NCI-H2029 treated with DMSO at 0.1 percent for 48 hours (cell line): ENCODE measurements around the gene ARHGAP26.
"Not testable (repeated sequence)": the region's sequence is repeated elsewhere in the genome, so short reads cannot be mapped to it uniquely, and the experiment has no call there.

Experiments
- DNase-seq: peaks from one replicate; lab custom pipeline; 2025; lab: John Stamatoyannopoulos, UW

Gene ARHGAP26

GRCh38 chr5:143186623-143187022 lies 416.4 kb downstream of the ARHGAP26 start:
- no peak for DNase-seq

DNA sequence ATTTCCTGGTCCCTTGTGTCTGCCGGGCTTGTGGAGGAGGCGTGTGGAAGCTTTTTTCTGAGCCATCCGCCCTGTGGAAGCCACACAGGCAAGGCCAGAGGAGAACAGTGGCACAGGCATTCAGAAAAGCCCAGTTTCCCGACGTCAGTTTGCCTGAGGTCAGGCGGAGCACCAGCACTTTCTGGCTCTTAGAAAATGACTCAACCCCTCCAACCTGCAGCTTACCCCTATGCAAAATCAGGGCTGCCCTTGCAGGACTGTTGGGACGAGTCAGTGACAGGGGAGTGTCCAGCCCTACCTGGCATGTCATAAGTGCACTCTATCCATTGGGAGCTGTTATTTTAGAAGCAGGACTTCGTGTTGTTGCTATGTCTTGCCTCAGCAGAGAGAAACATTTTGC lies 417.3 kb downstream of the ARHGAP26 start:
- DNase-seq, result no peak

DNA sequence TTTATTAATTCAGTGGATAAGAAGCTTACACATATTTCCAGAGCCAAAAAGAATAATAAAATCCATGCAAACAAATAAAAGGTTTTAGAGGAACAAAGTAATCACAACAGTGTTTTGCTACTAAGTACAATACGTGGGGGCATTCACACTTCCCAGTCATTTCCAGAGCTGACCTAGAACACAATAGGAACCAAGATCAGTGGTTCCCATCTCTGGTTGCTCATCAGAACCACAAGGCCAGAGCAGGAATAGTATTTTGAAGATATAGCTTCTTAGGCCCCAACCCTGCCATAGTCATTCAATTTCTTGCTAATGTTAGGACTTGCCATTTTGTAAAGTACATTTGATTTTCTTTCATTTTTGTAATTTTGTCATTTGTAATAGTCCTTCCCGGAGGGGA lies 417.9 kb downstream of the ARHGAP26 start:
- DNase-seq, result no peak

- no peak for DNase-seq
Measured at GRCh38 chr5:143188692-143189091, 418.5 kb downstream of the ARHGAP26 start.

GRCh38 chr5:143190260-143190810 lies 420.2 kb downstream of the ARHGAP26 start:
- DNase-seq, result no peak

DNA sequence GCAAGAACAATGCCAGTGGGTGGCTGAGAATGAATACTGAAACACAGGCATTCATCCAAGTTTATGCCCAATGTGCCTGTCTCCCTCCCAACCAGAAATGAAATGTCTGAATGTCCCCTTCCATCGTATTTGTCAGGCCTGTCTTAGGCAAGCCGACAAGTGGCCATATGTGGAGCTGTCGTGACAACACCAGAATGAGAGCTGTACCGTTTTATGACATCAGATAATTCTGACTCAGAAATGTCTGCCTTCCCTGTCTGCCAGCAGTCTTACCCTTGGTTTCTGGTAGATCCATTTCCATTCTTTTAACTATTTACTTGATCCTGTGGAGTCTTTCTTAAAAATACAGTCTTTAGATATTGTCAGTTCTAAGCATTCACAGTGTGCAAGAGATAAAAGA lies 421.5 kb downstream of the ARHGAP26 start:
- DNase-seq, result no peak

GRCh38 chr5:143192191-143192900 lies 422.2 kb downstream of the ARHGAP26 start:
- DNase-seq, result no peak

GRCh38 chr5:143194206-143194605 lies 424.0 kb downstream of the ARHGAP26 start:
- no peak for DNase-seq

DNA sequence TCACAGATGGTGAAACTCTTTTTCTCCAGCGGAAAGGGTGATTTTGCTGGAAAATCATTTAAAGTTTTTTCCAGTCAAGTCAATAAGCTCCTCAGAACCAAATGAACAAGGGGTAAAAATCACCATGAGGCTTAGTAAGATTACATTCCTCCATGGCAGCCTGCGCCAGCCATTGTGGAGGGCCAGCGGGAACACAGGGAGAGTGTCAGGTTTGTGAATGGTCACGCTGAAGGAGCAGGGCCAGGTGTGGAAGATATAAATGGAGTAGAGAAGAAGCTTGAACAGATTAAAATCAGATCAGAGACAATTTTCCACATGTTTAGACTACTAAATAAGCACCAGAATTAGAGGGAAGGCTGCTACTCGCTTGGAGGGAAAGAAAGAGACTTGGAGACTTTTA lies 424.5 kb downstream of the ARHGAP26 start:
- DNase-seq, result no peak

- no peak for DNase-seq
Measured at GRCh38 chr5:143195491-143195890, 425.3 kb downstream of the ARHGAP26 start.

GRCh38 chr5:143196601-143197259 lies 426.6 kb downstream of the ARHGAP26 start:
- no peak for DNase-seq

DNA sequence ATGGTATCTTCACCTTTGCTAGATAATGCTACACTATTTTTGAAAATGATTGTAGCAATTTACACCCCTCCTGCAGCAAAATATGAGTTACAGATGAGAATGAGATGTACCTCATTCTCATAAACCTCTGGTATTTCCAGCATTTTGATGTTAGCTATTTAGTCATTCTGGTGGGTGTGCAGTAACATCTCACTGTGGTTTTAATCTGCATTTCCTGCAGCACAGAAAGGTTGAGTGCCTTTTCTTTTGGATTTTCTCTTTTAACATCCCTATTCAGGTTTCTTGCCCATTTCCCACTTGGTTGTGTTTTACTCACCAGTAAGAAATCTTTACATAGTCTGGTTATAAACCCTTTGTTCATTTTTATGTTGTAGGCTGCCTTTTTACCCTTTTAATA lies 427.1 kb downstream of the ARHGAP26 start:
- DNase-seq, result no peak

- no peak for DNase-seq
Measured at GRCh38 chr5:143198332-143198731, 428.2 kb downstream of the ARHGAP26 start.

DNA sequence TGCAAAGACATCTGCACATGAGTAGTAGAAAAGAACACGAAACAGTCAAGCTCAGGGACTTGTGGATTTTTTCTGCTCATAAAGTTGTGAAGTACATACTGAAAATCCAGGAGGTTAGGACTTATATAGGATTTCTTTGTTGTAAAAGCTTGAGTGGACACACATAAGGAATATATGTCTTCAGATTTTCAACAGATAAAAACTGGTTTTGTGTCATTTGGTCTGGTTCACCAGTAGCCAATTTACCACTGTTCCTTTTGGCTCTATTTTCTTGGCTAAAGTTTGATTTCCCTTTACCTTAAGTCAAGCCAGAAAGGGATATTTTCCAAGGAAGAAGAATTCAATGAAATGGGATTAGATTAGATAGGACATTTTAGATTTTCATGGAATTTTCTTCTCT lies 429.0 kb downstream of the ARHGAP26 start:
- DNase-seq, result no peak

GRCh38 chr5:143199843-143200242 lies 429.7 kb downstream of the ARHGAP26 start:
- DNase-seq, result no peak

- no peak for DNase-seq
Measured at GRCh38 chr5:143200781-143201398, 430.7 kb downstream of the ARHGAP26 start.

DNA sequence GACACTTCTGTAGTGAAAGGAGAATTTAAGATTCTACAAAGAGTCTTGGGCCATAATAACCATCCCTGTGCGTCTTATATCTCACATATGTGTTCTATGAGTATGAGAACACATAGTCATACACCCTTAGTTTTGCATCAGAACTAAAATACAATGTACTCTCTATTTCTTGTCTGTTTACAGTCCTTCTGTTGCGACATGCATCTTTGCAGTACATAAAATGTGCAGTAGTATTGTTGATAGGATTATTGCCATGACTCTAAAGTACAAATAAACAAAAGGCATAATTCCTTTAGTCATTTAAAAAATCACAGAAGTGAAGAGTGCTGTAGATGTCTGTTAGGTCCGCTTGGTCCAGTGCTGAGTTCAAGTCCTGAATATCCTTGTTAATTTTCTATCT lies 431.4 kb downstream of the ARHGAP26 start:
- no peak for DNase-seq

DNA sequence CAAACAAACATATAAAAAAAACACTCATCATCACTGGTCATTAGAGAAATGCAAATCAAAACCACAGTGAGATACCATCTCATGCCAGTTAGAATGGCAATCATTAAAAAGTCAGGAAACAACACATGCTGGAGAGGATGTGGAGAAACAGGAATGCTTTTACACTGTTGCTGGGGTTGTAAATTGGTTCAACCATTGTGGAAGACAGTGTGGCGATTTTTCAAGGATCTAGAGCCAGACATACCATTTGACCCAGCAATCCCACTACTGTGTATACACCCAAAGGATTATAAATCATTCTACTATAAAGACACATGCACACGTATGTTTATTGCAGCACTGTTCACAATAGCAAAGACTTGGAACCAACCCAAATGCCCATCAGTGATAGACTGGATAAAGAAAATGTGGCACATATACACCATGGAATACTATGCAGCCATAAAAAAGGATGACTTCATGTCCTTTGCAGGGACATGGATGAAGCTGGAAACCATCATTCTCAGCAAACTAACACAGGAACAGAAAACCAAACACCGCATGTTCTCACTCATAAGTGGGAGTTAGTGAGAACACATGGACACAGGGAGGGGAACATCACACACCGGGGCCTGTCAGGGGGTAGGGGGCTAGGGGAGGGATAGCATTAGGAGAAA lies 433.3 kb downstream of the ARHGAP26 start:
- not testable (repeated sequence) for DNase-seq

- DNase-seq, result no peak
Measured at GRCh38 chr5:143204474-143205246, 434.5 kb downstream of the ARHGAP26 start.

GRCh38 chr5:143205386-143205785 lies 435.2 kb downstream of the ARHGAP26 start:
- DNase-seq, result no peak

DNA sequence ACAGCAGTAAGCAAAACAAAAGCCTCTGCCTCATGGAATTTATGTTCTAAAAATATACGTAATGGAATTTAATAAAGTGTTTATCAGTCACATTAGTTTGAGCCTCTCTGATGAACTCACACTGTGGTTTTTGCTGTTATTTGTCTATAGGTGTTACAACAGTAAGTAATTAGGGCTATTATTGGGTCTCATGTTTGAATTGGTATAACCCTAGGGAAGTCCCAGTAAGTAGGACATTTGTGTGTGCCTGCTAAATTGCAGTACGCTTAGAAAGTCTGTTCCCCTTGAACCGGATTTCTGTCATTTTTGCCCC lies 435.7 kb downstream of the ARHGAP26 start:
- no peak for DNase-seq
